GM18907 (cell line): ENCODE data around the gene PGBD1.

Source experiments
- ATAC-seq: cut with Tn5 transposase; IDR thresholded peaks from one replicate; pipeline ENCODE4 v1.9.1; 2021; ENCODE audit warnings: mild to moderate bottlenecking, moderate library complexity; ENCODE audit not compliant: unreplicated experiment

Gene PGBD1

DNA sequence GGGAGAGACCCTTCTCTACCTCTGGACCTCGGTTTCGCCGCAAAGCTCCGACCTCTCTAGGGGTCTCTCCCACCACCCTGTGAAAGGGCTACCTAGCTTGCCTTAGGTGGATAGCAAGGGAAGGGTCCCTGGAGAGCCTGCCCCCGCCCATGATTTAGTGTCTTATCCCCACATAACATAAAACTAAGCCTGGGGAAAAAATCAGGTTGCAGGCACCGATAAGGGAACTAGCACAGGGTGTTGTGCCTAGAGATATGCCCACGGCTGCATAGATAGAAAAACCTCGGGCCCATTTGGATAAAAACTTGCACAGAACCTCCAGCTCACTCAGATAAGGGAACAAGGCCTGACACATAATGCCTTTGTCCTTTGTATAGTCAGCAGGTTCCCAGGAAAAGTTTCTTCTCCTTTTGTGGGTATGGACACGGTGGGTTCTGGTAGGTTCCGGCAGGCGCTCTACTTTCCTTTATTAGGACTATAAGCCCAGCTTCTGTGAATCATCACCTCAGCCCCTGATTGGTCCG, 53.7 kb downstream of the PGBD1 start:
- ATAC-seq: no peak

DNA sequence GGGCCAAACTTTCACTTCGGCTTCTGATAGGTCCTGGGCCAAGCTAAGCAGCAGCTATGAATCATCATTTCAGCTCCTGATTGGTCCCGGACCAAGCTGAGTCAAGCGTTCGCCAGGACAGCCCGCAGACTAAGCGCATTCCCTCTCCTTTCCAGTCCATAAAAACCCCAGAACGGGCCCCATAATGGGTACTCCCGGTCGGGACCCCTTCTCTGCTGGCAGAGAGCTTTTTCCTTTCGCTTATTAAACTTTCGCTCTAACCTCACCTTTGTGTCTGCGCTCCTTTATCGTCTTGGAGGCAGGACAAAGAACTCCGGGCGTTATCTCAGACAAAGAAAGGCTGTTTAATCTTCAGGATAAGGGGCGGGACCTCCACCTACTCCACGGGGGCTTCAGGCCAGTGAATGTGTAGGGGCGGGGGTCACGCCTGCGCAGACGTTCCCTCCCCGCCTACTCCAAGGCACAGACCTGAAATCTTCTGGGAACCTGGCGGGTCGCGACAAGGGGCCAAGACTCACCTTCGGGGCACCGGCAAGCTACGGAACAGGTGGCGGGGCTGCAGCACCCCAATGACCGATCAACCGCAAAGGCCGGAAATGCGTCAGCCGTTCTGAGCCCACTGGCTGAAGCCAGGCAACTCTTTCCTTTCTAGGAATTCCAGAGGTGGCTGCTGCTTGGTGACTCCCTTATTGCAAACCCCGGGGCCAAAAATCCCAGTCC, 54.4 kb downstream of the PGBD1 start, which contains the start of gene ZSCAN31:
ZSCAN31 (minus strand) TSS at position 585 of the 720 bp plus-strand sequence. CDS start 6,465 bp downstream, outside the sequence.
- peak; percentile 91 for ATAC-seq

DNA sequence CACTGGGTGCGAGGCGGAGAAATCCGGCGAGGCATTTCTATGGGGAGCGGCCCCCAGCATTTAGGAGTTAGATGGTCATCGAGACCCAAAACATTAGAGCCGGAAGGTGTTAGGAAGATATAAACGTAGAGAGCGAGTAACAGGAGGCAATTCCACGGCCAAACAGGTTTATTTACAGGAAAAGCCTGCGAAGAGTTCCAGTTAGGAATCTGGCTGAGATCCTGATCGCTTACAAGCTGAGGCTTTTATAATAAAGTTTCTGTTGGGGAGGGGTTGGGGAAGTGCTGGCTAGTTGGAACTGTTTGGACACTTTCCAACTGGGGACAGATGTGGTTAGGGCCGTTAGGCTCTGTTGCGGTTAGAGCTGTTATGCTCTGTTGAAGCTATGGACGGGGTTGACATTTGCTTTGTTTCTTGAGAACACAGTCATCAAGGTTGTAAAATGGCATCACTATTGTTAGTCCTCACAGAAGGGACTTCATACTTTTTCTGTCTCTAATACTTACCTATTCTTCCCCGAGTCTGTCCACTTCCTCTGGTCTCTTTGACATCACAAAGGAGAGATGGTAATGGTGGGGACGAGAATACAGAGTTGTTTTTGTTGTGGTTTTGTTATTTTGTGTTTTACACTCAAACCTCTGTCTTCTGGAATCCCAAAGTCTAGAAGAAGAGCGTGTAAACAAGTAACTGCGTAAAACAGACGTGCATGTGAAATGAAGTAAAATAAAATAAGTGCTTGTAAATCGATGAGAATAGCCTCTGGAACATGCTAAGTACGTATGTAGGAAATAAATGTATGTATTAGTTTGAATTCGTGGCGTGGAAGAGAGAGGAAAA, 55.1 kb downstream of the PGBD1 start:
- ATAC-seq: peak; percentile 42

DNA sequence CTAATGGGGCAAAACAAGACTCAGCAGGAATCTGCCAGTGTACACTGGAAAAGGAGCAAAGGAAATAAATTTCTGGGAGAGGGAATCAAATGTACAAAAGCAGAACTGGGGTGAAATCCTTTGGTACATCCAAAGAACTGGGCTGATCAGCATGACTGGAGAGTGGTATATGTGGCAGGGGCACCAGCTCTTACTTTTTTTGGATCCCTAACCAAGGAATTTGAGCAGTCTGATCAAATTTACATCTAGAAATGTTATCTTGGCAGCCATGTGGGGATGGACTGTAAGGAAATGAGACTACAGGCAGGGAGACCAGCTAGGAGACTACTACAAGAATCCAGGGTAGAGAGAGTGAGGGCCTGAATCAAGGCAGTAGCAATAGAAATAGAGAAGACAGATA, 55.7 kb downstream of the PGBD1 start:
- ATAC-seq: no peak

DNA sequence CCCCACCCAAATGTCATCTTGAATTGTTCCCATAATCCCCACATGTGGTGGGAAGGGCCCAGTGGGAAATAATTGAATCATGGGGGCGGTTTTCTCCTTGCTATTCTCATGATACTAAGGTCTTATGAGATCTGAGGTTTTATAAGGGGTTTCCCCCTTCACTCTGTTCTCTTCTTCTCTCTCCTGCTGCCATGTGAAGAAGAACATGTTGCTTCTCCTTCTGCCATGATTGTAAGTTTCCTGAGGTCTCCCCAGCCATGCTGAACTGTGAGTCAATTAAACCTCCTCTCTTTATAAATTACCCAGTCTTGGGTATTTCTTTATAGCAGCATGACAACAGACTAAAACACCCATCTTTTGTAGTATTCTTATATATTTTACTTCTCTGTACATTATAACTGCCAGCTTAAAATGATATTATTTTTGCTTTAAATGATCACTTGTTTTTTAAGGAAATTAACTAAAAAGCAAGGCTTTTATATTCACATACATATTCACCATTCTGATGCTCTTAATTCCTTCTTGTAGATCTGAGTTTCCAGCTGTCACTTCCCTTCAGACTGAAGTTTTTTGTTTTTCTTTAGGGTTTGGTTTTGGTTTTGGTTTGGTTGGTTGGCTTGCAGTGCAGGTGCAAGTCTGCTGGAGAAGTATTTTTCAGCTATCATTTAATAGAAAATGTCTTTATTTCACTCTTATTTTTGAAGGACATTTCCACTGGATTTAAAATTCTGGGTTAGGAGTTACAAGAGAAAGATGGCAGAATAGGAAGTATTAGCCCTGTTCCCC, 59.1 kb downstream of the PGBD1 start:
- no peak for ATAC-seq

DNA sequence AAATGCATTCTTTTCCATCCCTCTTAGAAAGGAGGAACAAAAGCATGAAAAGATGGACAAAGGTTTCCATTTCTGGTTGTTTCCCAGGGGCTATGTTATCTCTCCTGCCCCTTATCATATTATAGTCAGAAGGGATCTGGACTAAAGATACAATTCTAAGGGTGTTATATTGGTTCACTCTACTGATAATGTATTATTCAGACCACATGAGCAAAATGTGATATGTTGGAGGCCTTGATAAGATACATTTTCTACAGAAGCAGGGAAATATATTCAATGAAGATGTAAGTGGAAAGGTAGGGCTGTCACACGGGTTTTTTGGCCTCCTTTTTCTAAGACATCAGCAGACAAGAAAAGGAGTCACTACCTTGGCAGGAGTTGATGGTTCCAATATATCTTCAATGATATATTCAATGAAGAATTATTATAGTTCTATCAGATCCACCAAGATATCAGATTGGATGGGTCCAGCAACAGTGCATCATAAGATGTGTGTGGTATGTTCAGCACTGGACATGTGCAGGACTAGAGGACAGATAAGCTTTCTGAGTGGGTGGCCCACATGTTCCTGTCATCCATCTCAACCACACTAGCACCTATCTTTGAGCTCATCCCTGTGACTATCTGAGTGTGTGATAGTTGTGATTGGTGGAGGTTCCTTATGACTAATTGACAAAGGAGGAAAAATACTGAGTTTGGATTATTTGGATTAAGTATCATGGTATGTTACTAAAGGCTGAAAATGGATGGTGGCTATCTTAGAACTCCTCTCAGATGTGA, 62.7 kb downstream of the PGBD1 start:
- ATAC-seq: no peak

DNA sequence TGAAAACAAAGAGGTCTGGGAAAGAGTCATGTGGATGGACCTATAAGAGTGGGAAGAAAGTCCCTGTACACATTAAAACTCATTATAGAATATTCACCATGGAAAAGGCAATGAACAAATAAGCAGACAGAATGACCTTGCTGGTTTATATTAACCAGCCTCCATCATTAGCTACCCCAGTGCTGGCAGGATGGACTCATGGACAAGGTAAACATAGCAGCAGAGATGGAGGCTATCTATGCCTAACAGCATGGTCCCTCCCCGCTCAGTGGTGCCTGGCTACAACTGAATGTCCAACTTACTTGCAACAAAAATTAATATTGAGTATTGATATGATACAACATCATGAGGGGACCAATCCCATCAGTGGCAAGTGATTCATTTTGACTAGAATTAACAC, 63.8 kb downstream of the PGBD1 start:
- ATAC-seq: no peak

DNA sequence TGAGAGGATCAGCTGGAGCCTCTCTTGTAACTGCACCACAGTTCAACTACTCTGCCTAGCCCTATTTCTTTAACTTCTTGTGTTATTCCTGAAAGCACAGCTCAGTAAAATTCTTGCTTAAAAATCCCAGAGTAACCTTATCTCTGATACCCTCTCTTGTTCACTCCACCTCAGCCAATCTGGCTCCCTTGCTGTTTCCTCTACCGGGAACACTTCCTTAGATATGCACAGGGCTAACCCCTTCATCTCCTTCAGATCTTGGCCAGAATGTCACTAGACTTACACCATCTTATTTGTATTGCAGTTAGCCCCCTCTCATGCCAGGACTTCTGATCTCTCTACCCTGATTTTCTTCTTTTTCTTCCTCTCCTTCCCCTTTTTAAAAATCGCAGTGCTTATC, 65.7 kb downstream of the PGBD1 start:
- no peak for ATAC-seq

DNA sequence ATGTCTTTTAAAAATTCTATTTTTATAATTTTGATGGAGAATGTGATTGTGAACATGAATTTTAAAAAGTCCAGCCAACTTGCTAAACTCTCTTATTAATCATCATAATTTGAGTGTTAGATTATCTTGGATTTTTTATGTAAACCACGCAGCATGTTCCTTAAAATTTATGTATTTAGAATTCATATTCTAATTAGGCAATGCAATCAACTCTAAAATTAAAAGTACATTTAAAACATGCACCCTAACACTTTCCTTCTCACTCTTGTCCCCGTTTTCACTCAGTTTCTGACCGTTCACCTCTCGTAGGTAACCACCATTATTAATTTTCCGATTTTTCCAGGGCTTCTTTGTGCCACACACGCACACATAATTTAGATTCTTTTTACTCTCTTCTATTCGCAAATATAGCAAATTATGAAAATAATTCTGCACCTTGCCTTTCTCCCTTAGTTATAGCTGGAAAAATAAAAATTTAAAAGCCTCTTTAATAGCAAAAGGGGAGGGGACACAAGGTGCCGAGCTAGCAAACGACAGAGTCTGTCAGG, 68.0 kb downstream of the PGBD1 start:
- no peak for ATAC-seq

DNA sequence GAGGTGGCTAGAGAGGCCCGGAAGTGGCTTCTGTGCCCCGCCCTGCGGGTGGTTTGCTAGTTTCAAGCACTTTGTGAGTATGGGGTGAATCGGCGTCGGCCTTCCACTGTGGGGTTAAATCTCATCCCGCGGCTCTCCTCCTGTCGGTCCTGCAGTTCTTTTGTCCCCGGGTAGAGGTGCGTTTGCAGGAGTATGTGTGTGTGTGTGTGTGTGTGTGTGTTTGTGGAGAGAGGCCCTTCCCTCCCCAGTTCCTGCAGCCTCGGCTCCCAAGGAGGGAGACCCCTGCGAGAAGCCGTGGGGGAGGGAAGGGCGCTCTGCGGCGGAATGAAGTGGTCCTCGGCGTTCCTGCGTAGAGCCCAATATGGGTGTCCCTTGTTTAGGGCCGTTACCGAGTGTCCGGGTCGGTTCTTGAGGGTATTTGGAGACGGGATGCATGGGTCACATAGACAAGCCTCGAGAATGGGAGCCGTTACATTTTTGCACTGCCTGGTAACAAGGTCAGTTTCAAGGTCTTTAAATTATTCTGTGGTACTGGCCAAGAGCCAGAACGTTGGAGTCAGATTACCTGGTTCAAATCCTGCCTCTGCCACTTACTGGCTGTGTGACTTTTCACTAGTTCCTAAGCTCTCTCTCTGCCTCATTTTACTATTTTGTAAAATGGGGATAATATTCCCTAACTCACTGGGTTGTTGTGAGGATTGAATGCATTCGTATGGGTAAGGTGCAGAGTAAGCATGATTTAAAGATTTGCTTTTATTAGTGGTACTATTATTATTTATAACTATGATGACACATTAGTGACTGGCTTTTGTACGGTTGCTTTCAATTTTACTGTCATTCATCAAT, 68.7 kb downstream of the PGBD1 start, which contains the start of gene ZKSCAN3:
ZKSCAN3 (plus strand) TSS at position 56 of the 846 bp plus-strand sequence. CDS start 9,640 bp downstream, outside the sequence.
- peak; percentile 94 for ATAC-seq

DNA sequence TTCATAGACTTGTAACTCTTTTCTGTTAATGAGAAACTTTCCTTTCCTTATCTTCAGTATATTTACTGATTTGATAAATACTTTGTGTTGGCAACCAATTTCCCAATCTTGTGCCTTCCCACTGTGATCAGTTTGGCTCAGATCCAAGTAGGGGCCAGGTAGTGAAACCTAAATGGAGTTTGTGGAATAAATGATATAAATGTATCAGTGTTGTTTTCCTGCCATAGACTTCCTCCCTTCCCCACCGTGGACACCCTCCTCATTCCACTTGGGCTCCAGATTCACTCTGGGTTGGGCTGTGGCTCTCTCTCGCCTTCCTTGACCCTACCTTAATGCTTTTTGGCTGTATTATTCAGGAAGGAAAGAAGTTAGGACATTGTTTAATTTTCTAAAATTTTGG, 69.7 kb downstream of the PGBD1 start:
- no peak for ATAC-seq

DNA sequence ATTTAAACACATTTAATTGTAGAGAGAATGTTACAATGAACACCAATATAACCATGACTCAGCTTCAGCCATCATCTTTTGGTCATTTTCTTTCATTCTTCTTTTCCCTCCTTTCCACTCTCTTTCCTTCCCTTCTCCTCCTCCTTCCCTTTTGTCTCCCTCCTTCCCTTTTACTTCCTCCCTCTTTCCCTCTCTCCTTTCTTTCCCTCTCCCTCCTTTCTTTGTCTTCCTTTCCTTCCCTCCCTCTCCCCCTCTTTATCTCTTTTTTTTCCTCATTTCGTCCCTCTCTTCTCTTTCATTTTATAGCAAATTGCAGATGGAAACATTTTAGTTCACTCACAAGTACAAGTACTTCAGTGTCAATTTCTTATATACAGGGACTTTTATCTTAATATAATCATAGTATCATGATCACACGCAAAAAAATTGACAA, 70.1 kb downstream of the PGBD1 start:
- no peak for ATAC-seq
